Neural cell (in vitro differentiated cells): ENCODE measurements around the gene ATP6V1B1. TPM values are rescaled to one million over a fixed set of nuclear protein-coding genes. Genes with fewer than 3 reads are reported as not detected.

Experiments
- H2AFZ ChIP-seq: fragments of 200-600, 300-800 bp; sonication (generic), shearing (Covaris generic); 2 replicates; pipeline ENCODE4 v1.6.0; 2014; ENCODE audit warnings: low read depth, mild to moderate bottlenecking, antibody characterized with exemption, low read length, moderate library complexity
- H3F3A ChIP-seq: fragments of 200-600 bp; shearing (Covaris generic); 2 replicates; pipeline ENCODE4 v1.6.1; 2016; ENCODE audit warnings: mild to moderate bottlenecking, moderate library complexity, mixed read lengths, antibody characterized with exemption, low read length; ENCODE audit not compliant: insufficient read depth, poor library complexity, severe bottlenecking
- H3K27ac ChIP-seq: fragments of 200-600, 300-800 bp; sonication (generic), shearing (Covaris generic); 2 replicates; pipeline ENCODE4 v1.5.1; 2014; ENCODE audit warnings: mild to moderate bottlenecking, low read length, moderate library complexity
- H3K27me3 ChIP-seq: fragments of 300-800, 200-600 bp; sonication (generic), shearing (Covaris generic); 2 replicates; pipeline ENCODE4 v1.6.0; 2014; ENCODE audit warnings: mild to moderate bottlenecking, low read depth, low read length, moderate library complexity; ENCODE audit not compliant: insufficient read depth
- H3K36me3 ChIP-seq: fragments of 300-800, 200-600 bp; sonication (generic), shearing (Covaris generic); 2 replicates; pipeline ENCODE4 v1.5.1; 2014; ENCODE audit warnings: mild to moderate bottlenecking, antibody characterized with exemption, low read length, moderate library complexity; ENCODE audit not compliant: insufficient read depth
- H3K4me2 ChIP-seq: fragments of 300-800, 200-600 bp; sonication (generic), shearing (Covaris generic); 2 replicates; pipeline ENCODE4 v1.6.0; 2014; ENCODE audit warnings: mild to moderate bottlenecking, low read length
- H3K4me3 ChIP-seq: fragments of 300-800, 200-600 bp; sonication (generic), shearing (Covaris generic); 2 replicates; pipeline ENCODE4 v1.5.1; 2014; ENCODE audit warnings: mild to moderate bottlenecking, low read length, moderate library complexity
- H3K79me2 ChIP-seq: fragments of 200-600 bp; shearing (Covaris generic); replicated peaks from 2 replicates; pipeline ENCODE4 v1.6.0; 2014; ENCODE audit warnings: mild to moderate bottlenecking, low read length, moderate library complexity; ENCODE audit not compliant: insufficient read depth
- H3K9ac ChIP-seq: fragments of 300-800, 200-600 bp; sonication (generic), shearing (Covaris generic); 2 replicates; pipeline ENCODE4 v1.6.1; 2016; ENCODE audit warnings: mild to moderate bottlenecking, low read length, mixed read lengths
- H3K9me2 ChIP-seq: fragments of 200-600 bp; shearing (Covaris generic); 2 replicates; pipeline ENCODE4 v1.6.1; 2016; ENCODE audit warnings: mild to moderate bottlenecking, low read length, mixed read lengths; ENCODE audit not compliant: insufficient read depth
- H3K9me3 ChIP-seq: fragments of 200-600, 300-800 bp; sonication (generic), shearing (Covaris generic); 2 replicates; pipeline ENCODE4 v1.6.1; 2016; ENCODE audit warnings: mild to moderate bottlenecking, mixed run types, low read length, moderate library complexity, mixed read lengths
- H4K20me1 ChIP-seq: fragments of 200-600 bp; shearing (Covaris generic); 2 replicates; pipeline ENCODE4 v1.6.1; 2016; ENCODE audit warnings: mild to moderate bottlenecking, mixed run types; ENCODE audit not compliant: insufficient read depth
- EP300 ChIP-seq: fragments of 450-650 bp; conservative IDR thresholded peaks from 2 replicates; pipeline ENCODE4 v1.6.1; 2014; ENCODE audit warnings: antibody characterized with exemption, mild to moderate bottlenecking, moderate library complexity; ENCODE audit not compliant: poor library complexity, severe bottlenecking
- EZH2 ChIP-seq: fragments of 200-600, 300-800 bp; shearing (Covaris generic), sonication (generic); IDR thresholded peaks from 2 replicates; pipeline ENCODE4 v1.6.1; 2014; ENCODE audit warnings: antibody characterized with exemption, low read length, borderline replicate concordance, mild to moderate bottlenecking; ENCODE audit not compliant: insufficient read depth, poor library complexity, severe bottlenecking
- MXI1 ChIP-seq: fragments of 450-650 bp; conservative IDR thresholded peaks from 2 replicates; pipeline ENCODE4 v1.6.1; 2014; ENCODE audit warnings: antibody characterized with exemption, mild to moderate bottlenecking; ENCODE audit not compliant: poor library complexity, severe bottlenecking
- POLR2AphosphoS5 ChIP-seq: IDR thresholded peaks from 2 replicates; pipeline ENCODE4 v1.6.1; 2012
- RAD21 ChIP-seq: fragments of 450-650 bp; conservative IDR thresholded peaks from 2 replicates; pipeline ENCODE4 v1.6.1; 2014; ENCODE audit warnings: antibody characterized with exemption, mild to moderate bottlenecking, moderate library complexity
- REST ChIP-seq: IDR thresholded peaks from 2 replicates; pipeline ENCODE4 v1.6.1; 2012; ENCODE audit warnings: borderline replicate concordance
- SMC3 ChIP-seq: fragments of 450-650 bp; conservative IDR thresholded peaks from 2 replicates; pipeline ENCODE4 v1.6.1; 2014; ENCODE audit warnings: antibody characterized with exemption, mild to moderate bottlenecking, moderate library complexity; ENCODE audit not compliant: poor library complexity
- TAF1 ChIP-seq: IDR thresholded peaks from 2 replicates; pipeline ENCODE4 v1.6.1; 2012; ENCODE audit warnings: low read depth
- polyA plus RNA-seq: library from polyadenylated mRNA; depleted of rRNA; stranded (reverse); fragments of >200 nt; gene quantifications from 2 replicates; pipeline ENCODE4 v1.2.3, GENCODE V29; 2014
- TF ChIP-seq, protein P1 (sequence below): fragments of 450-650 bp; IDR thresholded peaks from 2 replicates; pipeline ENCODE4 v1.5.1; 2014; ENCODE audit warnings: antibody characterized with exemption, mild to moderate bottlenecking, moderate library complexity; ENCODE audit not compliant: poor library complexity, severe bottlenecking

Gene ATP6V1B1
- polyA plus RNA-seq, 1 donor from 2014 or later, result 0.12 TPM

- Histone ChIP-seq H3K9me3 (no peaks in the 10 kb centered on the region), H3K4me3 (no peak overlapping the region), H4K20me1 (no peaks in the 10 kb centered on the region), H3K9ac (no peak overlapping the region), H3K36me3 (no peaks in the 10 kb centered on the region), H2AFZ (no peak overlapping the region), H3K27me3 (peaks cover 10% of the 10 kb centered on the region), H3K79me2 (no peaks in the 10 kb centered on the region), H3F3A (no peaks in the 10 kb centered on the region), H3K9me2 (no peaks in the 10 kb centered on the region), H3K27ac (no peak overlapping the region), H3K4me2 (no peak overlapping the region)
- TF ChIP-seq EZH2 (no peak), REST (no peak)
Measured at GRCh38 chr2:70958759-70959158, 23.1 kb downstream of the ATP6V1B1 start.

GRCh38 chr2:70959271-70959761, 23.6 kb downstream of the ATP6V1B1 start:
- H3K4me2 ChIP-seq, result no peak overlapping the region
- H2AFZ ChIP-seq, result no peak overlapping the region
- H3K4me3 ChIP-seq, result no peak overlapping the region
- no peaks in the 10 kb centered on the region for H3K9me3 ChIP-seq
- no peak overlapping the region for H3K27ac ChIP-seq
- no peaks in the 10 kb centered on the region for H3K9me2 ChIP-seq
- TF ChIP-seq EP300 (no peak), POLR2AphosphoS5 (no peak), EZH2 (no peak), RAD21 (no peak), TAF1 (no peak), REST (no peak), MXI1 (no peak), SMC3 (no peak)
- TF ChIP-seq, protein P1, sequence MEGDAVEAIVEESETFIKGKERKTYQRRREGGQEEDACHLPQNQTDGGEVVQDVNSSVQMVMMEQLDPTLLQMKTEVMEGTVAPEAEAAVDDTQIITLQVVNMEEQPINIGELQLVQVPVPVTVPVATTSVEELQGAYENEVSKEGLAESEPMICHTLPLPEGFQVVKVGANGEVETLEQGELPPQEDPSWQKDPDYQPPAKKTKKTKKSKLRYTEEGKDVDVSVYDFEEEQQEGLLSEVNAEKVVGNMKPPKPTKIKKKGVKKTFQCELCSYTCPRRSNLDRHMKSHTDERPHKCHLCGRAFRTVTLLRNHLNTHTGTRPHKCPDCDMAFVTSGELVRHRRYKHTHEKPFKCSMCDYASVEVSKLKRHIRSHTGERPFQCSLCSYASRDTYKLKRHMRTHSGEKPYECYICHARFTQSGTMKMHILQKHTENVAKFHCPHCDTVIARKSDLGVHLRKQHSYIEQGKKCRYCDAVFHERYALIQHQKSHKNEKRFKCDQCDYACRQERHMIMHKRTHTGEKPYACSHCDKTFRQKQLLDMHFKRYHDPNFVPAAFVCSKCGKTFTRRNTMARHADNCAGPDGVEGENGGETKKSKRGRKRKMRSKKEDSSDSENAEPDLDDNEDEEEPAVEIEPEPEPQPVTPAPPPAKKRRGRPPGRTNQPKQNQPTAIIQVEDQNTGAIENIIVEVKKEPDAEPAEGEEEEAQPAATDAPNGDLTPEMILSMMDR, result no peak
- no peaks in the 10 kb centered on the region for H3K36me3 ChIP-seq
- H4K20me1 ChIP-seq, result no peaks in the 10 kb centered on the region
- no peaks in the 10 kb centered on the region for H3F3A ChIP-seq
- H3K27me3 ChIP-seq, result peaks cover 14% of the 10 kb centered on the region
- H3K9ac ChIP-seq, result no peak overlapping the region
- H3K79me2 ChIP-seq, result no peaks in the 10 kb centered on the region
